Muscle of arm (tissue), 12 donors: ENCODE results near the gene SLF2. TPM values are rescaled to one million over a fixed set of nuclear protein-coding genes. Genes with fewer than 3 reads are reported as not detected.
"Not testable (repeated sequence)": the region's sequence is repeated elsewhere in the genome, so short reads cannot be mapped to it uniquely, and the experiment has no call there.

Experiments used
- DNase-seq: peaks from one replicate; pipeline ENCODE4 v3.0.0-alpha.2; 2013
- polyA plus RNA-seq, 12 donors: library from polyadenylated mRNA; unstranded; fragments of 120-200 nt; gene quantifications; one replicate each; pipeline ENCODE4 v1.2.1, GENCODE V29; 2013; ENCODE audit not compliant: insufficient read length in 12 of 12

Gene SLF2
- polyA plus RNA-seq, 12 donors = 58.1 to 130 (median 89.5) TPM; not detected in 1

DNA sequence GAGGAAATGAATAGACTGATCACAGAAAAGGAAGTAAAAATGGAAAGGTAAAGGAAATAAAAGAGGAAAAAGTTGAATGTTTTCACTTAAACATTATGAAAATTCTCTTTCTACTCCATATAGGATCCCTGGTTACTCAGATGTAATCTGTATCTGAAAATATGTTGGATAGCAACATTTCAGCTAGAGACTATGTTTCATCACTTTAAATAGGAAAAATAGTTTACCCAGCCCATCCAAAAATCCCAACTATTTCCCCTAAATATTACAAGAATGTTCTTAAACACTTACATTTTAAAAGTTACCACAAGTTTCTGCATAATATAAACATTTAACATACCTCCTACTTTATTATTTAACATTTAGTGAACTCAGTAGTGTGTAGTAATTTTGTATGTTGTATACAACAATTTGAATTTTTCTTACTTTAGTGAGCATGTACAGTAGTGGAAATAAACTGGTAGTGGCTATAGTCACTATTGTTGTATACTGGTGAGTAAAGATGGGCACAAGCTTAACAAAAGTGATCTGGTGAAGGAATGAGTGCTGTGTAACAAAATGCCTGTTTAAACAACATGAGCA is 27.1 kb downstream of the SLF2 start:
- DNase-seq = no peak

DNA sequence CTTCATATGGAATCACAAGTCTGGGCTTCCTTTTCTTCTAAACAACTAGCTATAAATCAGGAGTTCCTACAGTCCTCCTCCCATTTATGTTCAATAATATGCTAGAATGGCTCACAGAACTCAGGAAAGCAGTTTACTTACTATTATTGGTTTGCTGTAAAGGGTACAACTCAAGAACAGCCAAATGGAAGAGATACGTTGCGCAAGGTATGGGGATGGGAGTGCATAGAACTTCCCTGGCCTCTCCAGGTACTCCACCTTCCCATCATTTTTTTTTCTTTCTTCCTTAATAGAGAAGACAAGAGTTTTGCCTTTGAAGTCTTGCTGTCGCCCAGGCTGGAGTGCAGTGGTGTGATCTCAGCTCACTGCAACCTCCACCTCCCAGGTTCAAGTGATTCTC is 29.5 kb downstream of the SLF2 start:
- DNase-seq = no peak

DNA sequence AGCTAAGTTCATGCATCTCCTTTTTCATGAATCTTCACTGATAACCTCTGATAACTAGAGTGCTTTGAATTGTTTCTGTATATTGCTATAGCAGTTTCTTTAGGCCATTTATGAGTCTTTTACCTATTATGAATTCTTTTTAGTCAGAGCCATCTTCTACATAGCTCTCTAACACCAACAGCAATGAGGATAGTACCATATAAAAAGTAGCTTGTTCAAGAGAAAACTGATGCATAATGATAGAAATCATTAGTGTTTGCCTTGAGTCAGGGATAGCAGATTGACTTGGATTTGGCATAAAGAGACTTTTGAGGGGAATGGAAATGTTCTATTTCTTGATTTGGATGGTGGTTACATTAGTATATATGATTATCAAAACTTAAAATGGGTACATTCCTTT is 30.7 kb downstream of the SLF2 start:
- DNase-seq = no peak

DNA sequence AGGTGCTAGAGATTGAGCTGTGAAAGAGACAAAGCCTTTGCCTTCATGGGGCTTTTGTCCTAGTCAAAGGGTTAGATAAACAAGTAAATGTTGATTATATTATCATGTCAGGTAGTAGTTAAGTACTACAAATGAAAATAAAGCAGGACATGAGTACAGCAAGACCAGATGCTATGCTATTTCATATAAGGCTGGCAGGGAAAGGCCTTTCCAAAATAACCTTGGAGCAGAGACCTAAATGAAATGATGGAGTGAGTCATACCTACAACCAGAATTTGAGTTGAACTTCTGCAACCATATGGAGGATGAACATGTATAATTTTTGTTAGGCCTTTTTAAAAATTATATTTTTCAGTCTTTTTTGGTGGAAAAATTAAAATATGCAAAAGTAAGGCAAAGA is 33.0 kb downstream of the SLF2 start:
- DNase-seq = no peak

DNA sequence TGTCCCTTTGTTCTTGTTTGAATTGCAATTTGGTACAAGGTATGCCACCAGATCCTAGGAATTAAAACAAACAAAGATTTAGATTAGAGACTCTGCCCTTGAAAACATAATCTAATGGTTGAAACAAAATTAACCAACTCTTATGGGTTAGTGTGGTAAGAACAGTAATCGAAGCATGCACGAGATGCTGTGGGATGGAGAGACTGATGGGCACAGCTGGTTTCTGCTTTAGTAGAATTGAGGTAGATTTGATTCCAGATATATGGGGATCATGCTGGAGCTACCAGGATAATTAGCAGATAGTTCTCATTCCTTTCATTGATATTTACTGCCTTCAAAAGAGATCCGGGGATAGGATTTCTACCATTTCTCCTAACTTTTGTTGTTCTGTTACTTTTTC is 36.2 kb downstream of the SLF2 start:
- no peak for DNase-seq

DNA sequence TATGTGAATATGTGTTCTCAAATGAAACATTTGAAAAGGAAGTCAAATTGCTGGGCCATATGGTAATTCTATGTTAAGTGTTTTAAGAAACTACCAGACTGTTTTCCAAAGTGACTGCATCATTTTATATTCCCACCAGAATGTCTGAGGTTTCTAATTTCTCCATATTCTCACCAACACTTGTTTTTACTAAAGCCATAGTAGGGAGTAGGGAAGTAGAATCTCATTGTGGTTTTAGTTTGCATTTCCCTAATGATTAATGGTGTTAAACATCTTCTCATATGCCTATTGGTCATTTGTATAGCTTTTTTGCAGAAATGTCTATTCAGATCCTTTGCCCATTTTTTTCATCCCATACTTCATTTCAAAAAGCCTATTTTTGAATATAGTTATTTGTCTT is 47.5 kb downstream of the SLF2 start:
- DNase-seq = no peak

DNA sequence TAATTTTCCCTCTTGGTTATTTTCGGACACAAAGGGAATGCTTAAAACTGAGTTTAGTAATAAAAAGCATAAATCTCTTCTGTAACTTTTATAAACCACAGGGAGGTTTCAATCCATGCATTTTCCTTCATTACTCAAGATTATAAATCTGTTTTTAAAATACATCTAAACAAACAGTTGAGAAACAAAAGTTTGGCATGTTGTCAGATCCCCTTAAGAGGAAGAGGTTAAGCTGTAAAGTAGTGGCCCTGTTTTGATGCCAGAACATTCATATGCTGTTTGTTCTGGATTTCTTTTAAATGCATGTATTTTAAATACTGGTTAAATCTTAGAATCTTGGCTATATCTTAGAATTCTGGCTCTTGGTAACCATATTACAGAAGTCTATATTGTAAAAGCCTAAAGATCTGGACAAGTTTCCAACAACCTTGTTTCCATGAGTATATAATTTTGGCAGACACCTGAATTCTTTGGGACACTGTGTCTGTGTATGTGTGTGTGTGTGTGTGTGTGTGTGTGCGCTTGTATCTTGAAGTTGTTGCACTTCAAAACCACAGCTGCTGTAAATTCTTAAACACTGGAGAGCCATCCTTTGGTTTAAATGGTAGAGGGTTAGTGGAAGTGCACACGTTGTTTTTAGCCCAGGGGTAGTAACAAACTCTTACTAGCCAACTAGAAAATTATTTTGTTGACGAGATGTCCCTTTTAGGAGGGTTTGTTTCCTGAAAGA is 49.8 kb downstream of the SLF2 start:
- DNase-seq = no peak

DNA sequence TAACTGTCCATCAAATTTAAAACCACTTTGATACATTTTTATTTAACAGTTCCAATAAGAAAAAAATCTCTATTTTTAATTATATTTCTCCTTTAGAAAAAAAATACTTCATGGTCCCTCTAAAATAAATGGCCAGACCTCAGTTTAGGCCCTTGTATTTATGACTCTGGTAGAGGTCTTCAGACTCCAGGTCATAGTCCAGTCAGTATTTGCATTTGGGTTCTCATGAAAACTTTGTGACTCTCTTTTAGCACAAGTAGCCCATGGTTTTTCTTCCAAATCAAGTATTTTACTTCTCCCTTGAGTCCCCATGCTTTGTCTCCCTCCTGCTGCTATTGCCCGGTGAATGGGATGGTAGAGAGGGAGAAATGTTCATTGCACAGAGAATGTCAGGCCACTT is 51.1 kb downstream of the SLF2 start:
- DNase-seq = no peak

DNA sequence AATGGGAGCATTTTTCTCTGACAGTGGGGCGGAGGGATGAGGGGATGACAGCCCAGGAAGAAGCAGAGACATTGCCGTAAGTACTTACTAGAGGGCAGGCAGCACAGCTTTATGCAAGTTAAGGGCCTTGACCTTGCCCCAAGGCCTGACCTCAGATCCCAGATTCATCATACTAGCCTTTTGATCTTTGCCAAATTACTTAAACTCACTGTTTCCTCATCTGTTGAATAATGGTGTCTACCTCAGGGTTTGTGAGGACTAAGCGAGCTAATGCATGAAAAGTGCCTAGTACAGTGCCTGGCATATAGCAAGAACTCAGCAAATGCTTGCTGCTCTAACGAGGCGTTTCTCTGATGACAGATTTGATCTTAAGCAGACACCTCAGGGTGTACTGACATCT is 53.1 kb downstream of the SLF2 start:
- no peak for DNase-seq

DNA sequence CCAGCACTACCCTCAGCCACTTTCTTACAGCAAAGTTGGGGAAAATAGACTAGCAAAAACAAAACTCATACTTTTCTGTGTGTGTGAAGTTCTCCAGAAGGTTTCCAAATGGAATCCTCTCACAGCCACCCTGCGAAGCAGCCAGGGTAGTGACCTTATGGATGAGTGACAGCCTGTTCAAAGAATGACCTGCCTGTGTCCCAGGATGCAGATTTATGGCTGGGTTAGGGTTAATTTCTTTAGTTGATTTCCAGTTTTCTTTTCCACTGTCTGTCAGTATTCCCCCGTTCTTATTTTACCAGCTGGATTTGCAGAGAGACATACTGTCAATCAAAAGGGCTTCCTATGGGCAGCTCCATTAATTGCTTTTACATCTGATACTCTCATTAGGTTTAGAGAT is 54.1 kb downstream of the SLF2 start:
- no peak for DNase-seq

DNA sequence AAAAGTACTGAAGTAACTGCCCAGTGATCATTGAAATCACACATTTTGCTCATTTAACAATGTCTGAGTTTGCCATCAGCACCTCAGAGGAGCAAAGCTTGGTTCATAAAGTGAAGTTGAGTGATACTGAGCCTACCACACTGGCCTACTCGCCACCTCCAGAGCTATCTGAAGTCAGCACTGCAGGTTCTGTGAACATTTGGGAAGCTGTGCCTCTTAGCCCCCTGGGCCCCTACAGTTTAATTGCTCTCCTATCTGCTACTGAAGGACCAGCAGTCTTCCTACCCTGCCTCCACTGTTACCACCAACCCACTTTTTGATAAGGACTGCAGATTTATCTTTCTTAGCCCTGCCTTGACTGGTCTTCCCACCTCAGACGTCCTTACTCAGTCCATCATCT is 54.6 kb downstream of the SLF2 start:
- DNase-seq = no peak

DNA sequence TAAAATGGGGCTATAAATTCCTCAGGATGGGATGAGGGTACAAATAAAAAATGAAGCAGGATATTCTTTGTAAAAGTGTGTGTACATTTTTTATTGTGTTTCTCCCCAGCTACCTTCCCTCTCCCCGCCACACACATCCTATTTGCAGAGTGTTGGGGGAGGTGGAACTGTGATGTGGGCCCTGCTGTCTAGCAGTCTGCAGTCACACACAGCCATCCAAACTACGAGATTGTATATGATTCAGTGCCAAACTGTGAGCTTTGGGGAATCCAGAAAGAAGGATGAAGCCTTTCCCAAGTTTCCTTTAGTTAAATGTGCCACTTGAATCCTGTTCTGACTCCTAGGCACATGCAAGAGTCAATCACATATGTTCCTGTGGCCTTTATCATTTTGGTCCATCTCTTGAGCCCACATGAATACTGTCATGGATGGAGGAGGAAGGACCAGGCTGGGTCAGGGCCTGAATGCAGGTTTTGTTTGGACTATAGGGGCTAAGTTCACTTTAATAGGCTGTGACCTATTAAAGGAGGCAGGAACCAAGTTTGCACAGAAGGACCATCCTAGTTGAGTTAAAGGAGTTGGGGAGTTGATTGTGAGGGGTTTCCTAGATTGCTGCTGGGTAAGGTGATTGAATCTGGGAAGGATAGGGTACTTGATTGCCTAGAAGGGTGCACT is 55.4 kb downstream of the SLF2 start:
- no peak for DNase-seq

DNA sequence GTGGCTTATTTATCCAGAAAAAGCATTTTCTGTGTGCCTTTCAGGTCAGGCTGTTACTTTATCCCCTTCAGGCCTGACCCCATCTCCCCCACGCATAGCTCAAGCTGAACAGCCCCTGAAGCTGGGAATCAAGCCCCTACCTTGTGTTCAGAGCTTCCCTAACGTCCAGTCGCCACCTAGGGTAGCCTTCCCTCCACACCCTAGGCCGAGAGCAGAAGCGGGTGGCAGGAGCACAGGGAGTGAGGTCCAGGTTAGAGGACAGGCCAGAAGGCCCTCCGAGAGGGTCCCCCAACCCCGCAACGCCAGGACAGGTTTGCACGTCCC is 56.1 kb downstream of the SLF2 start:
- no peak for DNase-seq

DNA sequence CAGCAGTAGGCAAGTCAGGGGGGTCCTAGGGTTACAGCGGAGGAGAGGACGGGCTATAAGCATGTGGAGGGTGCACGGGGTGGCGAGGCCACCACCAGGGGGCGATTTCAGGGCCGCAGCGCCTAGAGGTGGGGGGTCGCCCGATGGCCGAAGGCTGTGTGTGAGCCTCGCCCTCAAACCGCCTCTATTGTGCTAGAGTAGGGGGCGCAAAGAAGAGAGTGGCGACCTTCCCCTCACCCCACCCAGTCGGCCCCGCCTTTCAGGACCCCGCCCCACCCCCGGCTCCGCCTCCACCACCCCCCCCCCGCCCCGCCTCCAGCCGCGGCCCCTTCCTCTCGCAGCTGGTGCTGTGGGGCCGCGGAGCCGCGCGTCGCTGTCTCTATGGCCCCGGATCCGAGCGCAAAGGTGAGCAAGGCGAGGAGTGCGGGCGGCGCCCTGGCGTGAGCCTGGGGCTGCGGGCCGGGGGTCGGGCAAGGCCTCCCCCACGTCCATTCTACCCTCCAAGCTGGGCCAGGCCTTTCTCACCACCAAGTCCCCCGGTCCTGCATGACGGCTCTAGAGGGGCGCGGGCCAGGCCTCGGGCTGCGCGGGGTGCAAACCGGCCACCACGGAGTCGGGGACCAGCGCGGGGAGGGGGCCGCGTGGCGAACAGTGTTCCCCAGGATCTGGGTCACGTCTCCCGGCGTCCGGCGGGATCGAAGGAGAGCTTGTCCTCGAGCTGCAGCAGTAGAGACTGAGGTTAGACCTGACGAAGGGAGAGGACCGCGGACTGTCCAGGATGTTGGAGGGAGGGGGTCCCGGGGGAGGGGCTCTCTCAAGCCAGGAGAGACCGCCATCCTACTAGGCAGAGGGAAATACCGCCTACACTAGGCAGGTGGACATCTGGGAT is 56.7 kb downstream of the SLF2 start, which contains the start of gene SEMA4G:
SEMA4G (plus strand) TSS at position 318 of the 889 bp plus-strand sequence. CDS start 3,409 bp downstream, outside the sequence.
- DNase-seq = peak; percentile 33

DNA sequence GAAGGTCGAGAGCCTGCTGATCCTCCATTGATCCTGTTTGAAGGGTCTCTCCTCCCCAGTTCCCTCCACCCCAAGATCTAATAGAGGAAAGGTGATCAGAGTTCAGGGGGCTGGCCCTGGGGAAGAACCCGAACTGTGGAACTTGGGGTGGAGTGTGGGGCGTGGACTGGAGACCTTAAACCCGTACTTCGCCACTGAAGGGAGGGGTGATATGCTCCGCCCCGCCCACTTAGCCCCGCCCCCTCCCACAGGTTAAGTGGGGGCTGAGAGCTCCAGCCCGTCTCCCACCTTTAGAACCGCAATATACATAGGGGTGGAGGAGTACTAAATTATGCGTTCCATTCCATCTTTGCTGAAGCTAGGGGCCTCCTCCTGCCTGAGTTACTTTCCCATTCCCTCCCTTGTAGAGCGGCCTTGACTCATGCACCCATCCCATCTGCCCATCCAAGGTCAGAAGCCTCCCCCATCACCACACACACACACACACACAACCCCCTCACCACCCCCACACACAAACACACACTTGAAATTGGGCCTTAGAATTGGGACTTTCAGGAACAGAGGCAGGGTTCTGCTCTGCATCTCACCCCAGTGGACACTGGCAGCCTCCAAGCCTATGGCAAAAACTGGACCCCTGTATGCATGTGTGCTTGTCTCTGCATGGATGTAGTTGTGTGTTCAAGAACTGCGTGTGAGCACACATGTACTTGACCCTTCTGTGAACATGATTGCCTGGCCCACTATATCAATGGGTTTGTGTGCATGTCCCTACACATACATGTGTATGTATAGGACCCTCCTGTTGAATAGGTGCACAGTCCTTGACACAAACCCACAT is 57.5 kb downstream of the SLF2 start:
- no peak for DNase-seq

DNA sequence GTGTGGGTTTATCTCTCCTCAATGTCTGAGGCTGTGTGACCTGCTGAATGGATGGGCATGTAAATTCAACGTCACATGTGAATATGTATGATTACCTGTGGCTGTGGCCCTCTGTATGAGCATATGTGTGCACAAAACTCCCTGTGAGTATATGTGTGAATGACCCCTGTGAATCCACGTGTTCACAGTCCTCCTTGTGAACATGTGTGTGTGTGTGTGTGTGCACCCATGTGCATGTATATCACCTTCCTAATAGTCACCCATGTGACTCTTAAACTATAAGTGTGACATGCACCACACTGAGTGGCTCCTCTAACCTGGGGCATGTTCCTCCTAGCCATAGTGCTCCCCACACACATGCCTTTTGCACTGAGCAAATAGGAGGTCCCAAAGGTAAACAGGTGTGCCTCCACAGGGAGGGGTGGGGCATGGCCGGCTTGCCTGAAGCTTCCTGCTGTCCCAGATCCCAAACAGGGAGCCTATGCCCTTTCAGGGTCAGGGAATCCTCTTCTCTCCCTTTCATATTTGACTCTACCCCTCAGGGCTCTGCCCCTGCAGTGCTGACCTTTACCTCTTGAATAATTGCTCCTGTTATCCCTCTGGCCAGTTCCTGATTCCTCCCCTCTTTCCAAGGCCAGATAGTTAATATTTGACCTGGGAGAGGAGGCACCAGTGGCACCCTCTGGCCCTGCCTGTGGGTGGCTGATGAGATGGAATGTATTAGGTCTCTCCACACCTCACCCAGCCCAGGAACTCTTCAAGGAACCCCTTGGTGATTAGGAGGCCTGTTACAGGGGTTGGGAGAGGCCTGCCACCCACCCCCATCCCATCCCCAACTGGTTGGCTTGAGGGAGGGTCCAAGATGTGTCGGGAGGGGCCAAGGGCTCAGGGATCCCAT is 58.4 kb downstream of the SLF2 start:
- no peak for DNase-seq

DNA sequence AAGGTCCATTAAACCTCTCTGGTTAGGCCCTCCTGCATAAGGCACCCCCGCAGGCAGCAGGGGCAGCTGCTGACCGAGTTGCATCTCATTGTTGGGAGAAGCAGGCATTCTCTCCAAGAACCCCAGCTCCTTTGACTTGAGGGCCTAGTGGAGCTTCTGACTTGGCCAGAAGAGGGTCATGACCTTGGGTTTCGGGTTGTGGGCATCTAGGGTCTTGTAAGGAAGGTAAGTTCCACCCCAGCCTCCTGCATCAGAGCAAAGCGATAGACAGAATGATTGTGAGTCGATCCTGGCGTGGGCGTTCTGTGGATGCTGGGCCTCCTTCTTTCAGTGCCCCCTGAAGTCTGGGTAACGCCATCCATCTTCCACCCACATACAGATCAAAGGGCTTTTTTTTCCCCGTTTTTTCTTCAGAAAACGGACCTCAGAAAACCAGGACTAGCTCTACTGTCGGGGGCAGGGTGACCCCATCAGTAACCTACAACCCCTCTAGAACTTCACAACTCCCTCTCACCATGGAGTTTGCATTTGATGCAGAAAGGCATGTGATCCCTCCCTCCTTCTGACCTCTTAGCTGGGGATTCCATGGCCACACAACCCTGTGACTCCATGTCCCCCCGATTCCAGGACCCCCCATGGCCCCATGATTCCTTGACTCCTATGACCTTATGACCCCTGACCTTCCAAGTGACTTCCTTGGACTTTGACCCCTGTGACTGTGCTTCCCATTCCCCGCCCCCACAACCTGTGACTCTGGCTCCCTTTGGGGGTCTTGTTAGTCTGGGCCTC is 59.5 kb downstream of the SLF2 start:
- no peak for DNase-seq

DNA sequence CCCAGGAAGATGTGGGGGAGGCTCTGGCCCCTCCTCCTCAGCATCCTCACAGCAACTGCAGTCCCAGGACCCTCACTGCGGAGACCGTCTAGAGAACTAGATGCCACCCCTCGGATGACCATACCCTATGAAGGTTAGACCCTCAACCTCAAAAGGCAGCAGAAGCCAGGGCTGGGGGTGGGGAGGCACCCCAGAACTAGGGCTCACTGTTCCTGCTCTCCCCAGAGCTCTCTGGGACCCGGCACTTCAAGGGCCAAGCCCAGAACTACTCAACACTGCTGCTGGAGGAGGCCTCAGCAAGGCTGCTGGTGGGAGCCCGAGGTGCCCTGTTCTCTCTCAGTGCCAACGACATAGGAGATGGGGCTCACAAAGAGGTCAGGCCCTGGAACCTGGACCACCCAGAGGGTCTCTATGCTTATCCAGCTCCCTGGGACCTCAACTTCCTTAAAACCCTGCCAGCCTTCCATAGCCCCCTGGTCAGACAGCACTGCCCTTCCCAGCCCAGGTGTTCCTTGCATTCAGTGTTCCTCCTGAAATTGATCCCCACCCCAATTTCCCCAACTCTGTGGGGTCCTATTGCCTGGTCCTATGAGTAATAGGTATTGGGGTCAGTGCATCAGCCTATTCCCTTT is 60.3 kb downstream of the SLF2 start:
- DNase-seq = no peak

DNA sequence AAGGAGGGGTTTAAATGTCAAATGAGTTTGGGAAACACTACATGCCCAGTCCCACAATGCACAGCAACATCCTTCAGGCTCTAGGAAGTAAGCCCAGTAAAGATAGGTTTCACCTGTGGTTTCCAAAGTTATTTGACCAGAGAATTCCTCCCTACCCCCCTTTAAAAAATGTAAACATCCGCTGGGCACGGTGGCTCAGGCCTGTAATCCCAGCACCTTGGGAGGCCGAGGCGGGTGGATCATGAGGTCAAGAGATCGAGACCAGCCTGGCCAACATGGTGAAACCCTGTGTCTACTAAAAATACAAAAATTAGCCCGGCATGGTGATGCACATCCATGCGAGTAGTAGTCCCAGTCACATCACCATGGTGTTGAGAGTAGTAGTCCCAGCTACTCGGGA is 62.6 kb downstream of the SLF2 start:
- DNase-seq = not testable (repeated sequence)
